ENCODE data around the gene KIF1A.

Gene KIF1A

GRCh38 chr2:240831594-240832204, 11.7 kb upstream of the KIF1A start:
- no peak for DNase-seq (ENCODE audit: low read depth in 1 of 2, low spot score in 1 of 2)
- Histone ChIP-seq H3K27me3 (ENCODE audit: insufficient read depth, poor library complexity, severe bottlenecking) (peaks cover 21% of the 10 kb centered on the region), H3K4me3 (replicated peaks; ENCODE audit: insufficient read depth, low read length) (no peak overlapping the region), H3K27ac (replicated peaks) (no peak overlapping the region)
- TF ChIP-seq REST (IDR thresholded peaks at IDR 0.05; ENCODE audit: insufficient replicate concordance, low read depth) (no peak), GABPA (IDR thresholded peaks at IDR 0.05; ENCODE audit: low read depth) (no peak), POLR2AphosphoS5 (IDR thresholded peaks at IDR 0.05; ENCODE audit: low read depth) (no peak), CTCF (IDR thresholded peaks at IDR 0.05; ENCODE audit: insufficient read depth, low read length) (no peak), SPI1 (IDR thresholded peaks at IDR 0.05; ENCODE audit: borderline replicate concordance, low read depth) (no peak)

- Histone ChIP-seq H3K27ac (replicated peaks) (no peak overlapping the region), H3K27me3 (ENCODE audit: insufficient read depth, poor library complexity, severe bottlenecking) (peaks cover 45% of the 10 kb centered on the region), H3K4me3 (replicated peaks; ENCODE audit: insufficient read depth, low read length) (no peak overlapping the region)
- DNase-seq (ENCODE audit: low read depth in 1 of 2, low spot score in 1 of 2) = no peak
- no peak for TF ChIP-seq GABPA (IDR thresholded peaks at IDR 0.05; ENCODE audit: low read depth)
- no peak for TF ChIP-seq SPI1 (IDR thresholded peaks at IDR 0.05; ENCODE audit: borderline replicate concordance, low read depth)
- TF ChIP-seq REST (IDR thresholded peaks at IDR 0.05; ENCODE audit: insufficient replicate concordance, low read depth) = no peak
- no peak for TF ChIP-seq CTCF (IDR thresholded peaks at IDR 0.05; ENCODE audit: insufficient read depth, low read length)
- TF ChIP-seq POLR2AphosphoS5 (IDR thresholded peaks at IDR 0.05; ENCODE audit: low read depth) = no peak
Measured at GRCh38 chr2:240825476-240825875, 5.5 kb upstream of the KIF1A start.

- H3K27me3 ChIP-seq (ENCODE audit: insufficient read depth, poor library complexity, severe bottlenecking) = peaks cover 49% of the 10 kb centered on the region
- H3K4me3 ChIP-seq (replicated peaks; ENCODE audit: insufficient read depth, low read length) = no peak overlapping the region
- TF ChIP-seq REST (IDR thresholded peaks at IDR 0.05; ENCODE audit: insufficient replicate concordance, low read depth) (no peak), CTCF (IDR thresholded peaks at IDR 0.05; ENCODE audit: insufficient read depth, low read length) (no peak), SPI1 (IDR thresholded peaks at IDR 0.05; ENCODE audit: borderline replicate concordance, low read depth) (no peak), GABPA (IDR thresholded peaks at IDR 0.05; ENCODE audit: low read depth) (no peak)
- no peak for DNase-seq (ENCODE audit: low read depth in 1 of 2, low spot score in 1 of 2)
- no peak overlapping the region for H3K27ac ChIP-seq (replicated peaks)
Measured at GRCh38 chr2:240823449-240824336, 3.7 kb upstream of the KIF1A start.

Measured in HL-60 (cell line).